Ovary (tissue), 9 donors: ENCODE data around the gene ARVCF. TPM values are rescaled to one million over a fixed set of nuclear protein-coding genes. Genes with fewer than 3 reads are reported as not detected.
"Not testable (repeated sequence)": the region's sequence is repeated elsewhere in the genome, so short reads cannot be mapped to it uniquely, and the experiment has no call there.

ENCODE experiments used
- DNase-seq, 5 donors: peaks; one replicate each; pipeline ENCODE4 v3.0.0-alpha.2; 2019 to 2020
- H3K27ac ChIP-seq, 2 donors: fragments of 200-600 bp; one replicate each; pipeline versions ENCODE4 v1.5.1 to v1.8.0; 2019 to 2022
- H3K27me3 ChIP-seq: fragments of 200-600 bp; one replicate; pipeline ENCODE4 v1.8.0; 2022
- H3K36me3 ChIP-seq: fragments of 200-600 bp; sonication (generic); one replicate; pipeline ENCODE4 v1.5.1; 2019
- H3K4me1 ChIP-seq: one replicate; pipeline ENCODE4 v1.8.1; 2013; ENCODE audit warnings: mild to moderate bottlenecking, moderate library complexity; ENCODE audit not compliant: insufficient read depth
- H3K4me3 ChIP-seq: fragments of 200-600 bp; sonication (generic); one replicate; pipeline ENCODE4 v1.5.1; 2017
- H3K9me3 ChIP-seq, 2 donors: fragments of 200-600 bp in 1 of 2; sonication (generic) in 1 of 2; one replicate each; pipeline versions ENCODE4 v1.5.1 to v1.8.1; 2013 to 2019; ENCODE audit warnings: mild to moderate bottlenecking in 1 of 2, moderate library complexity in 1 of 2
- EP300 ChIP-seq: sonication (generic); formaldehyde crosslinking; IDR thresholded peaks from one replicate; pipeline ENCODE4 v1.6.1; 2017; ENCODE audit warnings: antibody characterized with exemption
- POLR2A ChIP-seq: fragments of 450-650 bp; IDR thresholded peaks from one replicate; pipeline ENCODE4 v1.6.1; 2017; ENCODE audit warnings: antibody characterized with exemption, mild to moderate bottlenecking, moderate library complexity
- WGBS, 3 donors: extraction: QIAGEN DNeasy Blood & Tissue Kit in 1 of 3; methylation state at CpG; one replicate each; pipeline versions ENCODE4 v1.1.5 to v1.1.7; 2013 to 2017; 5-methylcytosine and 5-hydroxymethylcytosine counted together
- intact Hi-C, 4 donors: fragments of 100-400 bp; cut with DNase I; formaldehyde crosslinking; loops; one replicate each; pipeline versions ENCODE4 v1.11.0 to v1.15.1; 2022 to 2023
- microRNA counts: library from miRNA; unstranded; fragments of <30 nt; microRNA quantifications from one replicate; lab custom pipeline; 2016
- microRNA-seq, 3 donors: library from miRNA; unstranded; fragments of <30 nt; microRNA quantifications; one replicate each; pipeline versions ENCODE4 to v1.2.0, GENCODE V29; 2019 to 2020
- polyA plus RNA-seq, 2 donors: library from polyadenylated mRNA; stranded (reverse); fragments of 200-250 nt in 1 of 2; fragments of 350-450 nt in 1 of 2; fragmentation: Illumina TruSeq in 1 of 2; extraction: RNeasy Lipid Tissue Mini Kit (QIAGEN cat#74804) in 1 of 2; gene quantifications; one replicate each; pipeline ENCODE4 v1.2.3, GENCODE V29; 2013 to 2014
- small RNA-seq: library from RNA; depleted of rRNA; stranded (forward); fragments of <200 nt; gene quantifications from one replicate; pipeline ENCODE3, GENCODE V24; 2016
- total RNA-seq, 7 donors: library from RNA; depleted of rRNA in 2 of 7; stranded (reverse); fragments of >200 nt in 2 of 7; fragmentation: NEBNext Ultra II Directional in 3 of 7; extraction: Animal tissue kit (Norgen Biotek cat#: 25700) in 3 of 7; gene quantifications; one replicate each; pipeline versions ENCODE4 v1.1.0 to v1.2.4, GENCODE V29; 2016 to 2023
- TF ChIP-seq, protein P1 (sequence below), 3 donors: fragments of 450-650 bp in 2 of 3; fragments of 200-600 bp in 1 of 3; IDR thresholded peaks; one replicate each; pipeline versions ENCODE4 v1.5.1 to v1.8.0; 2016 to 2022; ENCODE audit warnings: antibody characterized with exemption in 3 of 3, mild to moderate bottlenecking in 1 of 3
- donor health status: DM: no; HTN: no; CAD: no; lungs with moderate emphysema.
- donor health status: DM: no; HTN: no; CAD: no.
- donor health status: Bipolar disorder and iron deficiency.
- donor health status: DM: yes; HTN: yes; CAD: no.
- donor health status: DM: no; HTN: no; CAD: no.
- donor health status: DM: yes; HTN: yes; CAD: no.

ARVCF gene
- total and polyA plus RNA-seq, 9 donors = 0.42 to 23.8 (median 14.0) TPM

DNA sequence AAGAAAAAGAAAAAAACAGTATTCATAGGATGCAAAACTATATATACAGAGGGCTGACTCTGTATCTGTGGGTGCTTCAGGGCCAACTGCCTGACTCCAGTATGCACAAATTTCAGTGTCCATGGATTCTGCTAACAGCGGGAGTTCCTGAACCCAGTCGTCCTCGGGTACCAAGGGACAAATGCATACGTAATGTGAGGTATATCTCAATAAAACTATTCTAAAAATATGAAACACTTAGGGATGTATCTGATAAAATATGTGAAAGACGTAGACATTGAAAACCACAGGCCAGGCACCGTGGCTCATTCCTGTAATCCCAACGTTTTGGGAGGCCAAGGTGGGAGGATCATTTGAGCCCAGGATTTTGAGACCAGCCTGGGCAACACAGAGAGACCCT is 88.9 kb downstream of the ARVCF start:
- H3K9me3 ChIP-seq = no peaks in the 10 kb centered on the region
- 85 to 88% (median 87%) methylated on average over 7 of the region's 7 CpGs for WGBS, 3 donors
- no peaks in the 10 kb centered on the region for H3K27me3 ChIP-seq
- H3K36me3 ChIP-seq = no peaks in the 10 kb centered on the region
- no peak overlapping the region for H3K27ac ChIP-seq
- DNase-seq = no peak
- TF ChIP-seq, protein P1, sequence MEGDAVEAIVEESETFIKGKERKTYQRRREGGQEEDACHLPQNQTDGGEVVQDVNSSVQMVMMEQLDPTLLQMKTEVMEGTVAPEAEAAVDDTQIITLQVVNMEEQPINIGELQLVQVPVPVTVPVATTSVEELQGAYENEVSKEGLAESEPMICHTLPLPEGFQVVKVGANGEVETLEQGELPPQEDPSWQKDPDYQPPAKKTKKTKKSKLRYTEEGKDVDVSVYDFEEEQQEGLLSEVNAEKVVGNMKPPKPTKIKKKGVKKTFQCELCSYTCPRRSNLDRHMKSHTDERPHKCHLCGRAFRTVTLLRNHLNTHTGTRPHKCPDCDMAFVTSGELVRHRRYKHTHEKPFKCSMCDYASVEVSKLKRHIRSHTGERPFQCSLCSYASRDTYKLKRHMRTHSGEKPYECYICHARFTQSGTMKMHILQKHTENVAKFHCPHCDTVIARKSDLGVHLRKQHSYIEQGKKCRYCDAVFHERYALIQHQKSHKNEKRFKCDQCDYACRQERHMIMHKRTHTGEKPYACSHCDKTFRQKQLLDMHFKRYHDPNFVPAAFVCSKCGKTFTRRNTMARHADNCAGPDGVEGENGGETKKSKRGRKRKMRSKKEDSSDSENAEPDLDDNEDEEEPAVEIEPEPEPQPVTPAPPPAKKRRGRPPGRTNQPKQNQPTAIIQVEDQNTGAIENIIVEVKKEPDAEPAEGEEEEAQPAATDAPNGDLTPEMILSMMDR (IDR thresholded peaks at IDR 0.05) = no peak
- TF ChIP-seq EP300 (no peak), POLR2A (no peak)
- H3K4me3 ChIP-seq = no peak overlapping the region
- intact Hi-C loops = no loop called here
- no peaks in the 10 kb centered on the region for H3K4me1 ChIP-seq

DNA sequence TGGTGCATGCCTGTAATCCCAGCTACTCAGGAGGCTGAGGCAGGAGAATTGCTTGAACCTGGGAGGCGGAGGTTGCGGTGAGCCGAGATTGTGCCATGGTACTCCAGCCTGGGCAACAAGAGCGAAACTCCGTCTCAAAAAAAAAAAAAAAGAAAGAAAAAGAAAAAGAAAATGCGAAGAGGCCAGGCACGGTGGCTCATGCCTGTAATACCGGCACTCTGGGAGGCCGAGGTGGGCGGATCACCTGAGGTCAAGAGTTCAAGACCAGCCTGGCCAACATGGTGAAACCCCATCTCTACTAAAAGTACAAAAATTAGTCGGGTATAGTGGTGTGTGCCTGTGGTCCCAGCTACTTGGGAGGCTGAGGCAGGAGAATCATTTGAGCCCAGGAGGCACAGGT is 90.6 kb downstream of the ARVCF start:
- H3K4me3 ChIP-seq, H3K27me3 ChIP-seq, DNase-seq, H3K9me3 ChIP-seq, H3K36me3 ChIP-seq, H3K27ac ChIP-seq, intact Hi-C loops, H3K4me1 ChIP-seq: not testable (repeated sequence)
- WGBS, 3 donors = 91 to 95% (median 91%) methylated on average over 11 of the region's 11 CpGs

DNA sequence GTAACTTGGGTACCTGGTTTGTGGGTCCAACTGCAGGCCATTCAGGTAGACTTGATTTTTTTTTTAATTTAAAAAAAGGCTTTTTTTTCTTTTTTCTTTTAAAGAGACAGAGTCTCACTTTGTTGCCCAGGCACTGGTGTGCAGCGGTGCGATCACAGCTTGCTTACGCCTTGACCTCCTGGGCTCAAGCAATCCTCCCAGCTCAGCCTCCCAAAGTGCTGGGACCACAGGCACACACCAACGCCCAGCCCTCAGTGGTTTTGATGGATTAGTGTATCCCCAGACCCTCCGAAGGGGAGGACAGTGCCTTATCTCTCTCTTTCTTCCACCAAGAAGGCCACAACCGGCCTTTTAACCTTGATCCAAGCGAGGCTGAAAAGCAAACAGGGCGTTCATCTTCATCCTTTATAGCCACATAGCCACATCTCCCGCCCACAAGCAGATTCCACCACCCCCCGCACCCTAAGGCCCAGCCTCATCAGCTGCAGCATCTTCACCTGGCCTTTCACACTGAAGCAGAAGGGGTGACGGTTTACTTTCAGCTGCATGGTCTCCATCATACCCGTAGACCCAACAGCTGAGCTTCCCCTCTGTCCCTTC is 92.6 kb downstream of the ARVCF start:
- Histone ChIP-seq H3K4me3 (no peak overlapping the region), H3K36me3 (no peaks in the 10 kb centered on the region), H3K27me3 (no peaks in the 10 kb centered on the region), H3K27ac (no peak overlapping the region), H3K4me1 (no peaks in the 10 kb centered on the region), H3K9me3 (no peaks in the 10 kb centered on the region)
- no peak for DNase-seq
- intact Hi-C loops = no loop called here
- TF ChIP-seq POLR2A (no peak), EP300 (no peak)
- TF ChIP-seq, protein P1 (IDR thresholded peaks at IDR 0.05) = no peak
- WGBS, 3 donors = 83 to 88% (median 88%) methylated on average over 12 of the region's 12 CpGs

DNA sequence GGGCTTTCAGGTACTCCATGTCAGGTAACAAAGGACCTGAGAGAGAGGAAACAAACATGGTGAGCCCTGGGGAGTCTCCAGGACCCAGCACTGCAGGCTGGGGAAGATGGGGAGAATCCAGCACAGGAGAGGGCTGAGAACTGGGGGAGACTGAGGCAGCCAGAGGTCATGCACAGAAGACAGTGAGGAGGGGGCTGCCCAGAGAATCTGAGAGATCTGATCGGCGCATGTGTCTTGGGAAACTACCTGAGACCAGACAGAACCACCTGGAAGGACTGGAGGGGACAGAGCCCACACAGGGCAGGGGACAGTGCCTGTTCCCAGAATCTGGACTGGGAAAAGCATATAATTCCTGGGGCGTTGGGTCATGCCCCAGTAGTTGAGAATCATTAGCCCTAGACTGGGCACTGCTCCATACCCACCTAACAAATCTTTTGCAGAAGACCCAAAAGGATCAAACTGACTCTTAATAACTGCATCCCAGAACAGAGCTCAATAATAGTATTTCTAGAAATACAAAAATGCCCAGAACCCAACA is 95.0 kb downstream of the ARVCF start:
- 64 to 95% (median 91%) methylated on average over 3 of the region's 3 CpGs for WGBS, 3 donors
- no peaks in the 10 kb centered on the region for H3K4me1 ChIP-seq
- DNase-seq = no peak
- H3K27me3 ChIP-seq = no peaks in the 10 kb centered on the region
- H3K36me3 ChIP-seq = no peaks in the 10 kb centered on the region
- TF ChIP-seq POLR2A = no peak
- TF ChIP-seq EP300 = no peak
- TF ChIP-seq, protein P1 (IDR thresholded peaks at IDR 0.05) = no peak
- H3K9me3 ChIP-seq = no peaks in the 10 kb centered on the region
- no peak overlapping the region for H3K27ac ChIP-seq
- H3K4me3 ChIP-seq = no peak overlapping the region
- intact Hi-C loops = no loop called here

MicroRNAs within 50 kb of the gene (microRNA counts, 767-probe panel; counts per million panel counts)
- microRNA hsa-miR-185-5p (lab: Ali Mortazavi, UCI) = 530 counts per million, percentile 78 among the panel's probes with 10 or more counts

Small RNA genes lying within 50 kb of the gene (microRNA-seq; reads per million reads assigned to microRNA genes)
- gene MIR185 (144 to 170 (median 157) reads per million in 3 donors), gene MIR4761 (0 reads per million in 3 donors)

Small RNA genes lying within 50 kb of the gene (small RNA-seq; reads per million reads assigned to genes)
- 0.75 reads per million, percentile 43 among the genes with 10 or more reads in this experiment for gene MIR185

Other genes starting within 250 kb of the ARVCF start
- 10 to 100 TPM in 2 of 7 donors, 1 to 10 TPM in 5; 3.1 to 14.9 (median 6.0) TPM for gene GNB1L, start 161.9 kb downstream of the ARVCF start, total RNA-seq
- gene GNB1L, start 161.9 kb downstream of the ARVCF start, polyA plus RNA-seq = 1 to 10 TPM in 1 of 2 donors, not detected in 1; 5.1 TPM
- 10 to 100 TPM in 6 of 7 donors, 1 to 10 TPM in 1; 9.1 to 54.3 (median 16.7) TPM for gene RTL10, start 161.9 kb downstream of the ARVCF start, total RNA-seq
- 1 to 10 TPM; 7.1 to 7.3 TPM for gene RTL10, start 161.9 kb downstream of the ARVCF start, polyA plus RNA-seq
- 100 to 1,000 TPM; 143 to 194 (median 161) TPM for gene COMT, start 75.1 kb downstream of the ARVCF start, total RNA-seq
- gene COMT, start 75.1 kb downstream of the ARVCF start, polyA plus RNA-seq = 100 to 1,000 TPM in 1 of 2 donors, 10 to 100 TPM in 1; 23.1 to 200 TPM
- 10 to 100 TPM; 21.3 to 37.3 (median 26.9) TPM for gene TXNRD2, start 75.0 kb downstream of the ARVCF start, total RNA-seq
- gene TXNRD2, start 75.0 kb downstream of the ARVCF start, polyA plus RNA-seq = 10 to 100 TPM; 21.3 to 37.8 TPM
- 10 to 100 TPM; 11.8 to 17.5 (median 13.3) TPM for gene TANGO2, start 4.3 kb upstream of the ARVCF start, total RNA-seq
- gene TANGO2, start 4.3 kb upstream of the ARVCF start, polyA plus RNA-seq = 10 to 100 TPM; 11.0 to 17.2 TPM
- 10 to 100 TPM; 15.9 to 46.5 (median 40.1) TPM for gene DGCR8, start 63.4 kb upstream of the ARVCF start, total RNA-seq
- gene DGCR8, start 63.4 kb upstream of the ARVCF start, polyA plus RNA-seq = 10 to 100 TPM; 17.2 to 21.4 TPM
- 100 to 1,000 TPM in 2 of 7 donors, 10 to 100 TPM in 5; 62.8 to 198 (median 82.8) TPM for gene RANBP1, start 99.3 kb upstream of the ARVCF start, total RNA-seq
- gene RANBP1, start 99.3 kb upstream of the ARVCF start, polyA plus RNA-seq = 10 to 100 TPM; 79.9 to 80.2 TPM
- 10 to 100 TPM; 35.6 to 59.7 (median 50.1) TPM for gene TRMT2A, start 100.4 kb upstream of the ARVCF start, total RNA-seq
- gene TRMT2A, start 100.4 kb upstream of the ARVCF start, polyA plus RNA-seq = 10 to 100 TPM in 1 of 2 donors, 1 to 10 TPM in 1; 2.8 to 44.1 TPM
- 10 to 100 TPM; 13.7 to 77.4 (median 60.9) TPM for gene ZDHHC8, start 115.0 kb upstream of the ARVCF start, total RNA-seq
- gene ZDHHC8, start 115.0 kb upstream of the ARVCF start, polyA plus RNA-seq = 10 to 100 TPM in 1 of 2 donors, 1 to 10 TPM in 1; 5.1 to 34.8 TPM
- gene CCDC188, start 134.2 kb upstream of the ARVCF start, total RNA-seq = 1 to 10 TPM in 1 of 7 donors, under 1 TPM in 6; 0.27 to 1.1 (median 0.36) TPM
- gene CCDC188, start 134.2 kb upstream of the ARVCF start, polyA plus RNA-seq = under 1 TPM in 1 of 2 donors, not detected in 1; 0.74 TPM